CD4-positive, CD25-positive, alpha-beta regulatory T cell (primary cell): ENCODE measurements around the gene BCL10. TPM values are rescaled to one million over a fixed set of nuclear protein-coding genes. Genes with fewer than 3 reads are reported as not detected.

Experiments used
- polyA plus RNA-seq, 4 donors: library from polyadenylated mRNA; unstranded; fragments of 300-500 nt; fragmentation: Illumina TruSeq; gene quantifications; one replicate each; pipeline ENCODE4 v1.2.3, GENCODE V29; 2021
- total RNA-seq: library from RNA; stranded (reverse); gene quantifications from one replicate; pipeline ENCODE4 v1.2.3, GENCODE V29; 2022

Gene BCL10
- total and polyA plus RNA-seq, 5 donors from 2014 or later = 25.9 to 64.4 (median 27.6) TPM

Other genes with a start within 250 kb of the BCL10 start
- not detected for gene MCOLN3, start 228.1 kb downstream of the BCL10 start, total RNA-seq
- gene MCOLN3, start 228.1 kb downstream of the BCL10 start, polyA plus RNA-seq = under 1 TPM in 1 of 4 donors, not detected in 3; 0.15 TPM
- 1.3 TPM for gene SYDE2, start 75.6 kb downstream of the BCL10 start, total RNA-seq
- gene SYDE2, start 75.6 kb downstream of the BCL10 start, polyA plus RNA-seq = 1 to 10 TPM; 1.0 to 4.1 (median 1.8) TPM
- 55.6 TPM for gene C1orf52, start 17.0 kb downstream of the BCL10 start, total RNA-seq
- gene C1orf52, start 17.0 kb downstream of the BCL10 start, polyA plus RNA-seq = 10 to 100 TPM; 19.7 to 32.6 (median 27.5) TPM
- gene DDAH1, start 188.5 kb upstream of the BCL10 start, total RNA-seq = 0.15 TPM
- gene DDAH1, start 188.5 kb upstream of the BCL10 start, polyA plus RNA-seq = not detected